ENCODE results near the gene ARHGAP20.

ARHGAP20 gene, protein sequence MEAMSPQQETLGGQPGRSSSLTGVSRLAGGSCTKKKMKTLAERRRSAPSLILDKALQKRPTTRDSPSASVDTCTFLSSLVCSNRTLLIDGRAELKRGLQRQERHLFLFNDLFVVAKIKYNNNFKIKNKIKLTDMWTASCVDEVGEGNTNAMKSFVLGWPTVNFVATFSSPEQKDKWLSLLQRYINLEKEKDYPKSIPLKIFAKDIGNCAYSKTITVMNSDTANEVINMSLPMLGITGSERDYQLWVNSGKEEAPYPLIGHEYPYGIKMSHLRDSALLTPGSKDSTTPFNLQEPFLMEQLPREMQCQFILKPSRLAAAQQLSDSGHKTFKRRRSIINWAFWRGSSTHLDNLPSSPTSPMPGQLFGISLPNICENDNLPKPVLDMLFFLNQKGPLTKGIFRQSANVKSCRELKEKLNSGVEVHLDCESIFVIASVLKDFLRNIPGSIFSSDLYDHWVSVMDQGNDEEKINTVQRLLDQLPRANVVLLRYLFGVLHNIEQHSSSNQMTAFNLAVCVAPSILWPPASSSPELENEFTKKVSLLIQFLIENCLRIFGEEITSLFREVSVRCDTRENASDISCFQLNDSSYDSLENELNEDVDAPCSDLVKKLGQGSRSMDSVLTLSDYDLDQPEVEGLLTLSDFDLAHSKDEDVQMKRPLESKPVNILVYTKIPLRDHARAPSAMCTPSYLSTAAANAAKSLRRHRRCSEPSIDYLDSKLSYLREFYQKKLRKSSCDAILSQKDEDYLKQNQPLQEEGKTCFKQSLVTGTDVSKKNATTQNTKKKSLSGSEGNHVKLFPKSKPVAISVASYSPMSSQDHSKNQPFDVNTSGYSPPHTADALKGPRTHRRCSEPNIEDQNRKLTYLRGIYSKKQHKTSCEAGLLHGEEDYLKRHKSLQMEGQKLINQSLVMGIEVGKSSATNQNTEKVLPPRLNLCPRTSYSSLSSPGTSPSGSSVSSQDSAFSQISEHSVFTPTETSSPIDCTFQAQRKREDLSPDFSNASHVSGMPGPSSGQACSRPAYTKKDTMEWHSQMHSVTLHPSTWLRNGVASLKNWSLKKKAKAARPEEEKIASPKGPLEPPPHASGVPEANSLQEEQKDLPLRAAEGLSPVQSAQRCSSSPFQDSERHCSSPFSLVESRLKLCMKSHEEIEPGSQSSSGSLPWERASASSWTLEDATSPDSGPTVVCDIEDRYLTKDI

DNA sequence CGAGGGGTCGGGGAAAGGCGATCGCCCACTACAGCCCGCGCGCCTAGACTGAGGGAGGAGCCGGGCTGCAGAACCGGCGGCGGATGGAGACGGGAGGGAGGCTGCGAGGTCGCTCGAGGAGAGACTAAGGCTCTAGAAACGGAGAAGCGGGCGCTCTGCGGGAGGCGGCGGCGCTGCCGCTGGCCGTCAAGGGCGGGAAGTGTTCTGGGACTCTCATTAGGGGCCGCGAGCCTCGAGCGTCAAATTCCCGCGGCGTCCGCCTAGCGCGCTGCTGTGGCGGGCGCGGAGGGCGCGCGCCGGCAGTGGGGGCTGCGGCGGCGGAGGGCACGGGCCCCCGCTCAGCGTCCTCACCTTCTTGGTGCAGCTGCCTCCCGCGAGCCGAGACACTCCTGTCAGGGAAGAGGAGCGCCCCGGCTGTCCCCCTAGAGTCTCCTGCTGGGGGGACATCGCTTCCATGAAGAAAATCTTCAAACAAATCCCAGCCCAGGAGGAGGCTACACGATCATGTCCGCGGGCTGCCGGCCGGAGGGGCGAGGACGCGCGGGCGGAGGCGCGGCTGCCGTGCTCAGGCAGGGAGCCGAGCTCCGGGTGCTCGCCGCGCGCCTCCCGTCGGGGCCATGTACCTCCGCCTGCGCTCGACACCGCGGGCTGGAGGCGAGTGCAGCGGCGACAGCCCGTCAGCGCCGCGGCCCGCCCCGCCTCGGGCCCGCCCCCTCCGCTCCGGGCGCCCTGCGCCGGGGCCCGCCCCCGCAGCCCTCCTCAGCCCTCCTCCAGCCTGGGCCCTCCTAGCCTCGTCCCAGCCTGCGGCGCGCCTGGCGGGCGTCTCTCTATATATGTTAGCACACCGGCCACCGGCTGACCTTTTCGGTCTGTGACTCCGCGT is at the start of gene ARHGAP20:
TSS of gene ARHGAP20 (minus strand) at position 662 of the 883 bp plus-strand sequence. CDS start at position 456, 206 bp downstream.
- no peak for FAIRE-seq
- DNase-seq (ENCODE audit: low spot score), result no peak

DNA sequence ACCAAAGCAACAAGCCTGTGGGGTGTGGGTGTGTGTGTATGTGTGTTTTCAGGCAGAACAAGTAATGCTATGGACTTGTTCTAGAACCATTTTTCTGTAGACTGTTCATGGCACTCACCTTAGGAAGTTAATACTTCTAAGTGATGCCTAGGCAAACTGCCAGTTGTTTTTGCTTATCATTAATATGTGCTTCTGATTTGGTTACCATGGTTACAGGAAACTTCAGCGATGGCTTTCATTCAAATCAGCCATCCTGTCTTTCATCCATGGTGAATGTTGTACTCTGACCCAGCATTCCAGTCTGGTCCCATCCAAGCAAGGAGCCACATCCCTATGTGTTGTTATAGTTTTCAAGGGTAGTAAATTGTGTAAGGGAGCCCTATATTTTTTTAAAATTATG is 49.8 kb upstream of the ARHGAP20 start:
- no peak for DNase-seq (ENCODE audit: low spot score)
- no peak for FAIRE-seq

DNA sequence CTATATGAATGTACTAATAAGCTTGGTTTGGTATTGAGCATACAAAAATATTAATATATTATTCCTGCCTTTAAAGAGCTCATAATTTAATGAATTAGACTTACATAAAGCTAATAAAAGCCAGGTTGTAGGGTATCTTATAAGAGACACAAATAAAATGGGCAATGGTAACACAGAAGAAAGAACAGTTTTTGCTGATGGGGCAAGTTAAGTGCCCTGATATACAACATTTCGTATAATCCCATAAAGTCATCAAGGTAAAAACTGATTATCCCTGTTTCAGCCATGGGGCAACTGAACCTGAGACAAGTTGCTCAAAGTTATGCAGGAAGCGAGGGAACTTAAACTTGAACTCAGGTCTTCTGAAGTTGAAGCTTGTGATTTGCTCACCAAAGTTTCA is 48.9 kb upstream of the ARHGAP20 start:
- FAIRE-seq, result no peak
- DNase-seq (ENCODE audit: low spot score), result no peak

DNA sequence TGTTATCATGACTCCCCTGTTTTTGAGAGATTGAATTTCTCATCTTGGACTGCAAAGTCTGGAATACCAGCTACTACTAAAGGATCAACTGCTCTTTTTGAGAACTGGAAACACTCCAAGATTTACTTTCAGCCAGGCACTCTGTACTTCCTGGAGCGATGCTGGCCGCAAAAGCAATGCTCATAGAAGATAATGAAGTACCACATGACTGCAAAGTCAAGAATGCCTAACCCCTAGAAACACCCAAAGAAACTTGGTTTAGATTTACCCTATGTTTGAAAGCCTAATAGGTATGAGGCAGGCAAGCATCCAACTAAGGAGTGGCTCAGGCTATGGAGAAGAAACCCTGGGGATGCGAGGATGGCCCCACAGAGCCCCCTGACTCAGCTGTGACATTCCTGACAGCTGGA is 47.7 kb upstream of the ARHGAP20 start:
- FAIRE-seq (no peak), DNase-seq (ENCODE audit: low spot score) (no peak)

DNA sequence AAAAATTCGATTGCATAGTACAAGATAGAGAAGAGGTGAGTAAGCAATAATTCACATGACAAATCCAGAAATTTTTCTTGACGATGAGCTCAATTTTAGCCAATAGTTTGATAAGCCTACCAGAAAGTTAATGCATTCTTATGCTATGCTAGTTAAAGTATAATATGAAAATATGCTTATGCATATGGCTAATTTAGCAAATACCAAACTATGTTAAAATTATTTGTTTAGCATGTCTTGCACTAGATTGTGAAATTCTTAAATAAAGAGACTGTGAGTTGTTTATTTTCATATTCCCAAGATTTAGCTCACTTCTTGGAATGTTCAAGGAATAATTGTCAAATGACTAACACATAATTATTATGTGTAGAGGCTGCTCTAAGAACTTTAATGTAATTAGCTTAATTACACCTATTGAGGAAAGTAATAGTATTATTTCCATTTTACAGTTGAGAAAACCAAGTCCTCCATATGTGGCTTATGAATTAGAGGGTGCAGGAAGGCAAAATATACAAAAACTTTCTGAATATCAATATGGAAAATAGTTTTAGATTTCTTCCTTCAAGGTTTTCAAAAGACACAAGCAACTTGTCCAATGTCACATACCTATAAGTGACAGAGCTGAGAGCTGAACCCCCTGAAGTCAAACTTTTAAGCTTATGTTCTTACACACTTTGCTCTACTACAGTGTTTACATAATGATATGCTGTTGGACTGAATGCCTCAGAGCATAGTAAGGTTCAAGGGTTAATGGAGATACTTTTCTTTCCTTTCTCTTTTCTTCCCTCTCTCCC is 45.9 kb upstream of the ARHGAP20 start:
- DNase-seq (ENCODE audit: low spot score), result no peak

DNA sequence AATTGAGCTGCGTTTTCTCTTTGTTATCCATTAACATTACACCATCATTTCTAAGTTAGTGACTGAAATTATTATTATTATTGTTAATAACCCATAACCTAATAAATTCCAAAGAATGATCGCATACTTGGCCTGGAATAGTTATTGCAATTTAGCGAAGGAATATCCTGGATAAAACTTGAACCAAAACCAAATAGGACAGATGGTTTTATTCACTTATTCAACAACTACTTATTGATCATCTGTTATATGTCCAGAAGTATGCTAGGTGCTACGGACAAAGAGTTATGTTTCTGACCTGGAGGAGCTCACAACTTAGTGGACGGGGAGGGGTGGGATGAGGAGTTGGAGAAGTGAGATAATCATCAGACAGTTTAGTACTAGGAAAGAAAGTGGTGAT is 44.8 kb upstream of the ARHGAP20 start:
- DNase-seq (ENCODE audit: low spot score), result no peak
- no peak for FAIRE-seq

More for the DNA sequence above, 45.9 kb upstream of the ARHGAP20 start:
- no peak for FAIRE-seq

DNA sequence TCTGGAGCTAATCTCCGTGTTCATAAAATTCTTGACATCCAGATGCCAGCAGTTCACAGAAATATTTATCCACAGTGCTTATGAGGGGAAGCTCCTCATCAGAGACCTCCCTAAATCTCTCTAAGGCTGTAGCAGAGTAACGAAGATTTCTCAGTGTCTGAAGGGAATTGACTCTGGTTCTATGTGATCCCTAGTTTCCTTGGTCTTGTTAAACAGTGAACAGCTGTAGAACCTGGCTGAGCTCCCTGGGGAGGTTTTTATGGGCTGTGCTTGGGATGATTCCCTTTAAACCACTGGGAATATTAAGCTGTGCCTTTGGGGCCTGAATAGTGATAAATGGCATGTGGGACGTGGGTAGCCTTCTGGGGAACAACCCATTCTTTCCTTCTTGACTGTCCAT is 43.7 kb upstream of the ARHGAP20 start:
- no peak for FAIRE-seq
- DNase-seq (ENCODE audit: low spot score), result no peak

DNA sequence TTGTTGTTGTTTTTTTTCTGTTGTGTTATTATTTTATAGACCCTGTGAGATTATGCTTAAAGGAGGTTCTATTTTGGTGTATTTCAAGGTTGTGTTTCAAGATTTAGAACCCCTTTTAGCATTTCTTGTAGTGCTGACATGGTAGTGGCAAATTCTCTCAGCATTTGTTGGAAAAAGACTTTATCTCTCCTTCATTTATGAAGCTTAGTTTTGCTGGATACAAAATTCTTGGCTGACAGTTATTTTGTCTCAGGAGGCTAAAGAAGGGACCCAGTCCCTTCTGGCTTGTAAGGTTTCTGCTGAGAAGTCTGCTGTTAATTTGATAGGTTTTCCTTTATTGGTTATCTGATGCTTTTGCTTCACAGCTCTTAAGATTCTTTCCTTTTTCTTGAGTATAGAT is 40.7 kb upstream of the ARHGAP20 start:
- DNase-seq (ENCODE audit: low spot score), result no peak
- no peak for FAIRE-seq

DNA sequence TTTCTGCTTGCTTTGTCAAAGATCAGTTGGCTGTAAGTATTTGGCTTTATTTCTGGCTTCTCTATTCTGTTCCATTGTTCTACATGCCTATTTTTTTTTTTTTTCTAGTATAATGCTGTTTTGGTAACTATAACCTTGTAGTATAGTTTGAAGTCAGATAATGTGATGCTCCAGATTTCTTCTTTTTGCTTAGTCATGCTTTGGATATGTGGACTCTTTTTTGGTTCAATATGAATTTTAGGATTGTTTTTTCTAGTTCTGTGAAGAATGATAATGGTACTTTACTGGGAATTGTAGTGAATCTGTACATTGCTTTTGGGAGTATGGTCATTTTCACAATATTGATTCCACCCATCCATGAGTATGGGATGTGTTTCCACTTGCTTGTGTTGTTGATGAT is 37.9 kb upstream of the ARHGAP20 start:
- FAIRE-seq (no peak), DNase-seq (ENCODE audit: low spot score) (no peak)

DNA sequence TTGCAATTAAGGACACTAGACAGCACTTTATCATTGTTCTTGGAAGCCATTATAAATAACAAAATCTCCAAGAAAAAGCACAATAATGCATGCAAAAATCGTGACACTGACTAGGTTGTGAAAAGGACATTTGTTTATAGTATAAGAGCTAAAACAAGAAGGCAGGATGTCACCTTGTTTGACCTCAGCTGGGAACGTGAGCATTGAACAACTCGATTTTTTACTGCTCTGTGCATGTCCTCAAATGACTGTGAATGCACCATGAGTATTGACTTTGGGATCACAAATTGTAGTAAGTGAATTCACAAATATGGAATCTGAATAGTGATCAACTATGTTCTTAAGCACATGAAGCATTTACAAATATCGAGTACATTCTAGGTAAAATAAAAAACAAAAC is 35.3 kb upstream of the ARHGAP20 start:
- FAIRE-seq (no peak), DNase-seq (ENCODE audit: low spot score) (no peak)

DNA sequence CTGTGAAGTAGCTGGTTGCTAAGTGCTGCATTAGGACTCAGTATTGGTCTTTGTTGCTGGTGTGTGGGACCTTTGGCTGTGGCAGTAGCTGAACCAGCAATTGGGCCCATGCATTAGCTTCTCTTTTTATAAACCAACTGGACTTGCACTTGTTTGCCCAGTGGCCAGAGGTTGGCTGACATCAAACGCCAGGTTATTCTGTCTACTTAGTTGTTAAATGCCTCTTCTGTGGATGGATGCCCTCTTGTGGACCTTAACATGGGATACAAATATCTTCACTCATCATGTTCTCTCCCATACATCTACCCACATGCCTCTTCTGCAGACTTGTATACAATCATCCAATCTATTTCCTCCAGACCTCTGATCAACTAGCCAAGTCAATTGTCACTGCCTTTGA is 26.4 kb upstream of the ARHGAP20 start:
- FAIRE-seq, result no peak
- no peak for DNase-seq (ENCODE audit: low spot score)

DNA sequence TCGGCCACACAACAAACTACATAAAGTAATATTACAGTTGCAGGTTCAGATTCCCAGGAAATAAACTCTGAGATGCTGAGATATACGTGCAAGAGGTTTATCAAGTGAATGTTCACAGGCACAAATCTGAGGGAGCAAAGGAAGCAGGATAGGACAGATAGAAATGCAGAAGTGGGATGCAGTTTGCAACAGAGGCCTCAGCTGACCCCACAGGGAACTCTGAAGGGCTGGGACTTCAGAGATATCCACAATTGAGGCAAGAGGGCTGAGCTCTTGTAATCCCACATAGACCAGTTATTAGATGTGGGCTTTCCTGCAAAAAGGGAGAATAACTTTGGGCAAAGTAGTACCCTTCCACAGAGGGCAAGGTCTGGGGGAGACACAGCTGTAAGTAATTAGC is 25.4 kb upstream of the ARHGAP20 start:
- FAIRE-seq, result no peak

DNA sequence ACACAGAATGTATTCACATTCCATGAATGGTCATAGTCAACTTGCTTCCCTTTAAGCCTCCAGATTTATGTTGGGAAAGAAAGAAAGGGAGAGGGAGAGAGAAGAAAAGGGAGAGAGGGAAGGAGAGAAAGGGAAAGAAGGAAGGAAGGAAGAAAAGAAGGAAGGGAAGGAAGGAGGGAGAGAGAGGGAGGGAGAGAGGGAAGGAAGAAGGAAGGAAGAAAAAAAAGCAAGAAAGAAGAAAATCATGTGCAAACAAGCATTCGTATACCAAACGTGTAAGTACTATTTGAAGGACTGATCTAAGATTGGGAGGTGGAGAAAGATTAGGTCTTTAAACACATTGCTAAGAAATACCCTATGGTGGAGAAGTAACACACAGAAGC is 23.9 kb upstream of the ARHGAP20 start:
- FAIRE-seq (no peak), DNase-seq (ENCODE audit: low spot score) (no peak)

More for the DNA sequence above, 25.4 kb upstream of the ARHGAP20 start:
- DNase-seq (ENCODE audit: low spot score), result no peak

DNA sequence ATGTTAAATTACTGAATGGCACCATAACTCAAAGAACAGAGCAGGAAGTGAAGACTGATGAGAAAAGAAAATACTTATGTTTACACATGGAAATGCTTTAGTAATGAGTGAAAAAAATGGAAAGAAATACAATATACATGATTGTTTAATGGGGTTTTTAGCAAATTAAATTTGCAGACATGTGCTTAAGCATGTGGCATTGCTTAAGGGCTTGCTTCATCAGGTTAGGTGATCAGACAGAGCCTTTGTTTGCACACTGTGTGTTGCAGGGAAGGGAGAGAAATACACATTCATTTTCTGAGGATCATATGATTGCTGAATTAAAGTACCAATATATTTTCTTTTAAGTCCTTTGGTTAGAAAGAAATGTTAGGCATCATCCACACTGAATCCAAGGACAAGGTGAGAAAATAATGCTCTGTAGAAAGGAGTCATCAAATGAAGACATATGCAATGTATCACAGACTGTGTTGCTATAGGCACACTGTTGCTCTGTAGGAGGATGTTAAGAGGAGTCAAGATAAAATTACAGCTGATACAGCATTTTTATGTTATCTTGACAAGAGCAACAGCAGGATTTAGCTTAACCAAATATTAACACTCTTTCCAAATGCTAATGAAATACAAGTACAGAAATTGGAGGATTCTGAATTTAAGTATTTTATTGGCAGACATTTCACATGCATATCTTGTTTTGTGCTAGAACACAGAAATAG is 23.4 kb upstream of the ARHGAP20 start:
- DNase-seq (ENCODE audit: low spot score) (no peak), FAIRE-seq (no peak)

DNA sequence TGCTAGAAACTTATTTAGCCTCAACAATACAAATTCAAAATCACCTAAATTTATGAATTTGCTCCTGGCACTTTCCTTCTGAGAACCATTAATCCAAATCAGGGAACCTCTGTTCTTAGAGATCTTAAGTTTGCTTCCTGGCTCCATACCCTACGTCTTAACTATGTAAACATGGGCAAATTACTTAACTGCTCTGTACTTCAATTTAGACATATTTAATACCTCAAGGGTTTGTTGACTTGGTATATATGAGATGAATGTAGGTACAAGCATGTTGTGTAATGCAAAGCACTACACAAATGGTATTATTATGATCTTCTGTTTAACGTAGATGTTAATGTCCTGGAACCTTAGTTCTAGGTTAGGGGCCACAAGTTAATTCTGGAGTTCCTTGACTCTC is 22.6 kb upstream of the ARHGAP20 start:
- FAIRE-seq, result no peak

DNA sequence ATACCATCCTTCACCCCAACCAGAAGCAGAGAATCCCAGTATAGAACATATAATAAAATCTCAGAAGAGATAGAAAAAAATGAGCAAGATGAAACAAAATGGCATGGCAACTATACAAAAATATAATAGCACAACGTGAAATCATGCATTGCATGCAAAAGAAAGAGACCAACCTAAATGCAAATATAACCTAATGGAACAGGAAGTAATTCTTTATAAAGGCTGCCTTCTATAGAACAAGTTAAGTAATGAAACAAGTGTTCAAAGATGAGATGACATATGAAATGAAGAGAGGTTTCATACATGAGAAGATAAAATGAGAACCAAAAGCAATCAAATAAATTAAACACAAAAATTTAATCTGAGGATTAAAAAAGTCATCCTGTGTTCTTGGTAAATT is 18.5 kb upstream of the ARHGAP20 start:
- DNase-seq (ENCODE audit: low spot score), result no peak
- FAIRE-seq, result no peak

More for the DNA sequence above, 22.6 kb upstream of the ARHGAP20 start:
- DNase-seq (ENCODE audit: low spot score), result no peak

DNA sequence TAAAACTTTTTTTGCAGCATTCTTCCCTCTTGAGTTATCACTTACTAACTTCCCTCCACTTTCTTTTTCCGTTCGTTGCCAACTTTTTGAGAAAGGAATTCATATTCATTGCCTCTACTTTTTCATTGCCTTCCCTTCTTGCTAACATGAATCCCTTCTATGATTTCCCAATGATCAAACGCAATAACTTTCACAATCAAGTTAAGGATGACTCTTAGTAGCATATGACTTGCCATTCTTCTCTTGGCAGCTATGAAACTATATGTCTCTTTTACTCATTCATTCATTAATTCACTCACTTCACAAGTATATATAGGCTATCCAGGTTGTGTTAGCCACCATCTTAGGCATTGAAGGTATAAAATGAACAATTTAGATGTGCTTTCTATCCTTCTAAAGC is 16.6 kb upstream of the ARHGAP20 start:
- DNase-seq (ENCODE audit: low spot score), result no peak
- FAIRE-seq, result no peak

DNA sequence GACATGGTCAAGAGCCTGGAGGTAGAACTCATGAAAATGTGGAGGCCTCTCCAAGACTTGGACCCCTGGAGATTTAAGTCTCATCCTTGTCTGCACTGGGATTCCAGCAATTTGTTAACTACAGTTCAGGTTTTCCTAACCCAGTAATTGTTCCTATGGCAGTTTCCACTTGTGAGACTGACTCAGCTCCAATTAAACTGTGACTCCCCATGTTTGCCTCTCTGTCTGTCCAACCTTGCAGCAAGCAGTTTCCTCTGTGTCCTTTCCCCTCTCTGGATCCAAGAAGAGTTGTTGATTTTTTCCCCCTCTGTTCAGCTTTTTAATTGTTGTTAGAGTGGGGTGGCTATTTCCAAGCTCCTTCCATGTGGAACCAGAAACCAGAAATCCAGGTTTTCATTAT is 16.2 kb upstream of the ARHGAP20 start:
- FAIRE-seq, result no peak

DNA sequence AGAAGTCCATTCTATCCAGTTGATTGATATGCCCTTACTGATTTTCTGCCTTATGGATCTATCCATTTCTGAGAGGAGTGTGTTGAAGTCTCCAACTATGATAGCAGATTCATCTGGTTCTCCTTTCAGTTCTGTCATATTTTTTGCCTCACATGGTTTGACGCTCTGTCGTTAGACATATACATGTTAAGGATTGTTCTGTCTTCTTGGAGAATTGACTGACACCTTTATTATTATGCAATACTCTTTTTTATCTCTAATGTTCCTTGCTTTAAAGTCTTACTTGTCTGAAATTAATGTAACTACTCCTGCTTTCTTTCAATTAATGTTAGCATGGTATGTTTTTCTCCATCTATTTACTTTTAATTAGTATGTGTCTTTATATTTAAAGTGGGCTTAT is 12.1 kb upstream of the ARHGAP20 start:
- DNase-seq (ENCODE audit: low spot score), result no peak
- no peak for FAIRE-seq

More for the DNA sequence above, 16.2 kb upstream of the ARHGAP20 start:
- no peak for DNase-seq (ENCODE audit: low spot score)

All from RCC 7860 (cell line).